GM23248 (cell line): ENCODE data around the gene ERC2. TPM values are rescaled to one million over a fixed set of nuclear protein-coding genes. Genes with fewer than 3 reads are reported as not detected.

ENCODE experiments used
- DNase-seq: peaks from one replicate; pipeline ENCODE4 v3.0.0-alpha.2; 2015
- H2AFZ ChIP-seq: fragments of 200-600 bp; sonication (generic); 2 replicates; pipeline ENCODE4 v1.6.1; 2016; ENCODE audit warnings: antibody characterized with exemption
- H3F3A ChIP-seq: fragments of 200-600 bp; sonication (generic); 2 replicates; pipeline ENCODE4 v1.6.1; 2016; ENCODE audit warnings: mild to moderate bottlenecking, antibody characterized with exemption, mixed run types; ENCODE audit not compliant: insufficient read depth
- H3K27ac ChIP-seq: fragments of 200-600 bp; sonication (generic); 2 replicates; pipeline ENCODE4 v1.5.1; 2016; ENCODE audit warnings: mild to moderate bottlenecking
- H3K27me3 ChIP-seq: fragments of 200-600 bp; sonication (generic); replicated peaks from 2 replicates; pipeline ENCODE4 v1.6.1; 2016; ENCODE audit warnings: mild to moderate bottlenecking; ENCODE audit not compliant: insufficient read depth
- H3K36me3 ChIP-seq: fragments of 200-600 bp; sonication (generic); 2 replicates; pipeline ENCODE4 v1.6.1; 2016; ENCODE audit warnings: low read depth, mild to moderate bottlenecking
- H3K4me1 ChIP-seq: fragments of 200-600 bp; sonication (generic); 2 replicates; pipeline ENCODE4 v1.6.1; 2016; ENCODE audit warnings: mild to moderate bottlenecking; ENCODE audit not compliant: insufficient read depth
- H3K4me2 ChIP-seq: fragments of 200-600 bp; sonication (generic); one replicate; pipeline ENCODE4 v1.6.1; 2016; ENCODE audit warnings: mild to moderate bottlenecking; ENCODE audit not compliant: unreplicated experiment
- H3K4me3 ChIP-seq: fragments of 200-600 bp; sonication (generic); 2 replicates; pipeline ENCODE4 v1.5.1; 2016; ENCODE audit warnings: mild to moderate bottlenecking
- H3K79me2 ChIP-seq: fragments of 200-600 bp; sonication (generic); 2 replicates; pipeline ENCODE4 v1.6.1; 2016; ENCODE audit warnings: mild to moderate bottlenecking; ENCODE audit not compliant: insufficient read depth
- H3K9ac ChIP-seq: fragments of 200-600 bp; sonication (generic); 2 replicates; pipeline ENCODE4 v1.6.1; 2016; ENCODE audit warnings: mild to moderate bottlenecking
- H3K9me2 ChIP-seq: fragments of 200-600 bp; sonication (generic); 2 replicates; pipeline ENCODE4 v1.6.1; 2016; ENCODE audit warnings: mixed run types, mild to moderate bottlenecking, moderate library complexity; ENCODE audit not compliant: insufficient read depth
- H3K9me3 ChIP-seq: fragments of 200-600 bp; sonication (generic); one replicate; pipeline ENCODE4 v1.6.1; 2017; ENCODE audit warnings: low read depth
- H4K20me1 ChIP-seq: fragments of 200-600 bp; sonication (generic); 2 replicates; pipeline ENCODE4 v1.6.0; 2016; ENCODE audit not compliant: insufficient read depth
- EZH2 ChIP-seq: fragments of 200-600 bp; sonication (generic); IDR thresholded peaks from 2 replicates; pipeline ENCODE4 v1.6.1; 2018; ENCODE audit warnings: antibody characterized with exemption, mild to moderate bottlenecking; ENCODE audit not compliant: insufficient read depth, poor library complexity, severe bottlenecking
- EZH2phosphoT487 ChIP-seq: fragments of 200-600 bp; sonication (generic); IDR thresholded peaks from 2 replicates; pipeline ENCODE4 v1.6.1; 2018; ENCODE audit warnings: antibody characterized with exemption, moderate library complexity, mild to moderate bottlenecking, low read depth; ENCODE audit not compliant: insufficient read depth
- WGBS, 2 experiments: methylation state at CpG; one replicate each; pipeline ENCODE4 v1.1.6; 2015 to 2017; ENCODE audit warnings: low lambda C conversion rate in 2 of 2, low coverage in 1 of 2; ENCODE audit errors: missing lambda C conversion rate in 2 of 2; 5-methylcytosine and 5-hydroxymethylcytosine counted together
- in situ Hi-C: fragments of 300-500 bp; cut with MboI; formaldehyde crosslinking; loops from 2 replicates; pipeline ENCODE4 v1.15.0; 2020
- polyA plus RNA-seq: library from polyadenylated mRNA; unstranded; fragments of >200 nt; fragmentation: Nextera tagmentation; extraction: Ambion mirVana; gene quantifications from 2 replicates; pipeline ENCODE4 v1.2.1, GENCODE V29; 2016
- total RNA-seq: library from RNA; depleted of rRNA; stranded (reverse); fragments of >200 nt; shearing (Covaris generic); gene quantifications from 2 replicates; pipeline ENCODE4 v1.2.3, GENCODE V29; 2014

ERC2 gene
- total and polyA plus RNA-seq, 2 experiments from 2014 or later = not detected

- no peak for DNase-seq
- no peaks in the 10 kb centered on the region for H3F3A ChIP-seq
- H3K27ac ChIP-seq = no peak overlapping the region
- no peaks in the 10 kb centered on the region for H4K20me1 ChIP-seq
- in situ Hi-C loops = no loop called here
- no peak overlapping the region for H3K4me2 ChIP-seq
- no peaks in the 10 kb centered on the region for H3K36me3 ChIP-seq
- H3K9me3 ChIP-seq = no peaks in the 10 kb centered on the region
- no peaks in the 10 kb centered on the region for H3K4me1 ChIP-seq
- H2AFZ ChIP-seq = no peak overlapping the region
- H3K79me2 ChIP-seq = no peaks in the 10 kb centered on the region
- H3K27me3 ChIP-seq = 0 out of 2 replicates have a peak, but pooled peaks cover 4% of the 10 kb centered on the region
- TF ChIP-seq EZH2phosphoT487 = no peak
- TF ChIP-seq EZH2 = no peak
- no peak overlapping the region for H3K4me3 ChIP-seq
- no peak overlapping the region for H3K9ac ChIP-seq
- 59 to 68% methylated on average over 3 of the region's 3 CpGs for WGBS, 2 experiments
- H3K9me2 ChIP-seq = no peaks in the 10 kb centered on the region
These were observed 465.1 kb downstream of the ERC2 start for GRCh38 chr3:56003129-56003528.

DNA sequence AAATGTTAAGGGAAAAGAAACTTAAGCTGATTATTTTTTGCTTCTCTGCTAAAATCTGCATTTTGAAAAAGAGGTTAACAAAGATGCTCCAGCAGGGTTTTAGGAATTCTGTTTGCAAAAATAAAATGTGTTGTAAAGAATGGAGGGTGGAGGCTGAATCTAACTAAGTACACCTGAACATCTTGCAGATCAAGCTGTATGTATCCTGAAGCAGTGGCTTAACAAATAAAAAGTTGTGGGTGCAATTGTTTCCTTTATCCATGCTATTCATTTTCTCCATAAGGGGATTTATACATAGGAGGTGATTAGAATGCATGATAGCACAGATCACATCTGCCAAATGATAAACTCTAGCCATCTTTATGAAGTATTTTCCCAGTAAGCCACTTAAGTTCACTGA, 466.3 kb downstream of the ERC2 start:
- H3K9me3 ChIP-seq = no peaks in the 10 kb centered on the region
- H3K4me2 ChIP-seq = no peak overlapping the region
- no peak overlapping the region for H3K9ac ChIP-seq
- no peaks in the 10 kb centered on the region for H3K79me2 ChIP-seq
- no peaks in the 10 kb centered on the region for H3K36me3 ChIP-seq
- no peak overlapping the region for H3K27ac ChIP-seq
- H3K4me1 ChIP-seq = no peaks in the 10 kb centered on the region
- DNase-seq = no peak
- H3K9me2 ChIP-seq = no peaks in the 10 kb centered on the region
- H2AFZ ChIP-seq = no peak overlapping the region
- no peak overlapping the region for H3K4me3 ChIP-seq
- H3K27me3 ChIP-seq = 0 out of 2 replicates have a peak, but pooled peaks cover 2% of the 10 kb centered on the region
- TF ChIP-seq EZH2phosphoT487 (no peak), EZH2 (no peak)
- H3F3A ChIP-seq = no peaks in the 10 kb centered on the region
- in situ Hi-C loops = no loop called here
- no peaks in the 10 kb centered on the region for H4K20me1 ChIP-seq

DNA sequence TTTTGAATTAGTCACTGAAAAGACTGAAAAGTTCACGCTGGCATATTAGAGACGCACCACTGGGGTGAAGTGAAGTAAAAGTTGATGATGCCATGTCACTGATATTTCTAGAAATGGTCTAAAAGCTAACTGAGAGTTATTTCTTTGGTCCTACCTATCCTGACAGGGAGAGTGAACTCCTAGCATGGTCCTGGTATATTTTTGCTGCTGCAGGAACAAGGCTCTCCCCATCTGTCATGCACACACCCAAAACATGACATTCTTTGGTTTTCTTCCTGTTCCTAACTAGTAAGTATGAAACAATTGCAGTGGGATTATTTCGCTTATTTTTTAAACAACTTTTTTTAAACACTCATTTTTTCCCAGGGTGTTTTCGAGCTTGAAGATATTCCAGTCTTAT, 466.7 kb downstream of the ERC2 start:
- Histone ChIP-seq H3K27ac (no peak overlapping the region), H3K9me2 (no peaks in the 10 kb centered on the region), H2AFZ (no peak overlapping the region), H3K27me3 (no peaks in the 10 kb centered on the region), H3K9me3 (no peaks in the 10 kb centered on the region), H4K20me1 (no peaks in the 10 kb centered on the region), H3K79me2 (no peaks in the 10 kb centered on the region), H3F3A (no peaks in the 10 kb centered on the region), H3K36me3 (no peaks in the 10 kb centered on the region), H3K4me3 (no peak overlapping the region), H3K4me2 (no peak overlapping the region), H3K4me1 (no peaks in the 10 kb centered on the region), H3K9ac (no peak overlapping the region)
- WGBS, 2 experiments = 30 to 38% methylated on average over 4 of the region's 4 CpGs
- DNase-seq = no peak
- in situ Hi-C loops = no loop called here
- TF ChIP-seq EZH2phosphoT487 = no peak
- TF ChIP-seq EZH2 = no peak

- no peaks in the 10 kb centered on the region for H3K79me2 ChIP-seq
- DNase-seq = no peak
- H3K9me3 ChIP-seq = no peaks in the 10 kb centered on the region
- no peaks in the 10 kb centered on the region; the same call in 1 of the 2 replicates for H3K27me3 ChIP-seq
- no peak for TF ChIP-seq EZH2phosphoT487
- TF ChIP-seq EZH2 = no peak
- no peaks in the 10 kb centered on the region for H3K4me1 ChIP-seq
- no peak overlapping the region for H3K27ac ChIP-seq
- H2AFZ ChIP-seq = no peak overlapping the region
- no peaks in the 10 kb centered on the region for H3K36me3 ChIP-seq
- H3K9me2 ChIP-seq = no peaks in the 10 kb centered on the region
- in situ Hi-C loops = no loop called here
- 51 to 54% methylated on average over 2 of the region's 2 CpGs for WGBS, 2 experiments
- no peaks in the 10 kb centered on the region for H4K20me1 ChIP-seq
- no peak overlapping the region for H3K4me2 ChIP-seq
- no peaks in the 10 kb centered on the region for H3F3A ChIP-seq
- H3K9ac ChIP-seq = no peak overlapping the region
- no peak overlapping the region for H3K4me3 ChIP-seq
These were observed 478.9 kb downstream of the ERC2 start for GRCh38 chr3:55989366-55989765.

DNA sequence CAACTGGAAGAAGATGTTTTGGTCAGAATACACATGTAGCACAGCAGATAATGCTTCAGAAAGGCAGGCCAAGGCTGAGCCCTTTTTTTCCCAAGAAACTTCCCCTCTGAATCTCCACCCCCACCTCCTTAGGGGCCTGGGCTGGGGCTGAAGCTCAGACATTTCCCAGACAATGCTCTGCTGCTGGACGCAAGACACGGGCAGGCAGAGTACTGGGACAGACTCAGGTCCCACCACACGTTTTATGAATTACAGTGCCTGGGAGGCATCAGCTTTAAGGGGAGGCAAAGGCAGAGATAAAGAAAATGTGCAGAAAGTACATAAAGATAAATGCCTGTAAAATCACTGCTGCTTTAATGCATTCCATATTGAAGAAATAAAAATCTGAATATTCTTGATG, 479.4 kb downstream of the ERC2 start:
- H3K4me1 ChIP-seq = no peaks in the 10 kb centered on the region
- H3K27ac ChIP-seq = no peak overlapping the region
- H3F3A ChIP-seq = no peaks in the 10 kb centered on the region
- no peak overlapping the region for H3K9ac ChIP-seq
- H3K4me2 ChIP-seq = no peak overlapping the region
- no peak for DNase-seq
- WGBS, 2 experiments = 39 to 45% methylated on average over 3 of the region's 3 CpGs
- no peaks in the 10 kb centered on the region for H3K79me2 ChIP-seq
- H3K4me3 ChIP-seq = no peak overlapping the region
- no peaks in the 10 kb centered on the region for H4K20me1 ChIP-seq
- in situ Hi-C loops = no loop called here
- no peaks in the 10 kb centered on the region for H3K36me3 ChIP-seq
- no peak for TF ChIP-seq EZH2phosphoT487
- no peak for TF ChIP-seq EZH2
- no peaks in the 10 kb centered on the region for H3K9me3 ChIP-seq
- no peaks in the 10 kb centered on the region for H3K9me2 ChIP-seq
- H3K27me3 ChIP-seq = no peaks in the 10 kb centered on the region; the same call in 1 of the 2 replicates
- no peak overlapping the region for H2AFZ ChIP-seq
